ENCODE data around the gene ADAMTS14. TPM values are rescaled to one million over a fixed set of nuclear protein-coding genes. Genes with fewer than 3 reads are reported as not detected.
"Not testable (repeated sequence)": the region's sequence is repeated elsewhere in the genome, so short reads cannot be mapped to it uniquely, and the experiment has no call there.

ADAMTS14 gene
- total and polyA plus RNA-seq, 11 donors: 0.11 to 3.8 (median 0.37) TPM; not detected in 1

- Histone ChIP-seq H3K27ac (no peak overlapping the region), H3K4me3 (no peak overlapping the region), H3K36me3 (no peaks in the 10 kb centered on the region), H3K9me3 (peaks cover 0 to 32% (median 4%) of the 10 kb centered on the region in 12 donors), H3K4me1 (no peaks in the 10 kb centered on the region), H3K27me3 (no peaks in the 10 kb centered on the region)
- no peak for ATAC-seq
- intact Hi-C loops (cut with DNase I): no loop called here
- no peak for DNase-seq
- TF ChIP-seq POLR2A (IDR thresholded peaks at IDR 0.05) (no peak), CTCF (IDR thresholded peaks at IDR 0.05) (no peak)
Observed at GRCh38 chr10:70626056-70626455, 46.2 kb upstream of the ADAMTS14 start.

- H3K36me3 ChIP-seq: no peaks in the 10 kb centered on the region
- no peak overlapping the region for H3K4me3 ChIP-seq
- no peak overlapping the region for H3K27ac ChIP-seq
- intact Hi-C loops (cut with DNase I): no loop called here
- no peak for TF ChIP-seq POLR2A (IDR thresholded peaks at IDR 0.05)
- no peak for TF ChIP-seq CTCF (IDR thresholded peaks at IDR 0.05)
- ATAC-seq (no peak), DNase-seq (no peak)
- peaks cover 0 to 32% (median 4%) of the 10 kb centered on the region in 12 donors for H3K9me3 ChIP-seq
- WGBS, 4 donors: 67 to 87% (median 81%) methylated on average over 1 of the region's 1 CpG
- H3K27me3 ChIP-seq: no peaks in the 10 kb centered on the region
- H3K4me1 ChIP-seq: no peaks in the 10 kb centered on the region
Observed at GRCh38 chr10:70629338-70629737, 43.0 kb upstream of the ADAMTS14 start.

- H3K4me3 ChIP-seq; H3K27me3 ChIP-seq; H3K27ac ChIP-seq; ATAC-seq; H3K36me3 ChIP-seq; H3K4me1 ChIP-seq; DNase-seq; intact Hi-C loops (cut with DNase I): not testable (repeated sequence)
- WGBS, 4 donors: 56 to 90% (median 84%) methylated on average over 2 of the region's 6 CpGs
- peaks cover 0 to 30% (median 4%) of the 10 kb centered on the region in 12 donors for H3K9me3 ChIP-seq
Observed at GRCh38 chr10:70631735-70632134, 40.6 kb upstream of the ADAMTS14 start.

- no peak for ATAC-seq
- WGBS, 4 donors: 70 to 76% (median 74%) methylated on average over 4 of the region's 4 CpGs
- intact Hi-C loops (cut with DNase I): no loop called here
Observed at GRCh38 chr10:70634011-70634410, 38.3 kb upstream of the ADAMTS14 start.

GRCh38 chr10:70634515-70634914, 37.8 kb upstream of the ADAMTS14 start:
- H3K27ac ChIP-seq; ATAC-seq; intact Hi-C loops (cut with DNase I); H3K27me3 ChIP-seq; H3K4me3 ChIP-seq; H3K4me1 ChIP-seq; H3K36me3 ChIP-seq; DNase-seq; H3K9me3 ChIP-seq: not testable (repeated sequence)
- whole genome bisulfite sequencing, 4 donors: 93 to 95% (median 94%) methylated on average over 5 of the region's 5 CpGs

More at GRCh38 chr10:70634011-70634410, 38.3 kb upstream of the ADAMTS14 start:
- Histone ChIP-seq H3K4me1 (no peaks in the 10 kb centered on the region), H3K9me3 (peaks cover 0 to 7% (median 0%) of the 10 kb centered on the region in 12 donors), H3K4me3 (no peak overlapping the region), H3K36me3 (no peaks in the 10 kb centered on the region), H3K27ac (no peak overlapping the region), H3K27me3 (no peaks in the 10 kb centered on the region)
- TF ChIP-seq CTCF (IDR thresholded peaks at IDR 0.05) (no peak), POLR2A (IDR thresholded peaks at IDR 0.05) (no peak)
- no peak for DNase-seq

GRCh38 chr10:70639640-70640383, 32.5 kb upstream of the ADAMTS14 start:
- WGBS, 4 donors: 87 to 91% (median 89%) methylated on average over 7 of the region's 7 CpGs
- H3K27me3 ChIP-seq; H3K9me3 ChIP-seq; ATAC-seq; H3K4me3 ChIP-seq; intact Hi-C loops (cut with DNase I); H3K36me3 ChIP-seq; H3K27ac ChIP-seq; DNase-seq; H3K4me1 ChIP-seq: not testable (repeated sequence)

- H3K36me3 ChIP-seq; H3K9me3 ChIP-seq; H3K27ac ChIP-seq; H3K4me1 ChIP-seq; H3K27me3 ChIP-seq; DNase-seq; ATAC-seq; H3K4me3 ChIP-seq; intact Hi-C loops (cut with DNase I): not testable (repeated sequence)
- 96 to 100% (median 98%) methylated on average over 3 of the region's 3 CpGs for WGBS, 4 donors
Observed at GRCh38 chr10:70643272-70643671, 29.0 kb upstream of the ADAMTS14 start.

GRCh38 chr10:70644959-70645358, 27.3 kb upstream of the ADAMTS14 start:
- intact Hi-C loops (cut with DNase I); H3K36me3 ChIP-seq; DNase-seq; H3K4me3 ChIP-seq; ATAC-seq; H3K9me3 ChIP-seq; H3K27ac ChIP-seq; H3K4me1 ChIP-seq; H3K27me3 ChIP-seq: not testable (repeated sequence)
- WGBS, 4 donors: 65 to 86% (median 82%) methylated on average over 4 to 8 of the region's 8 CpGs
